ENCODE results near the gene MYO16.

DNA sequence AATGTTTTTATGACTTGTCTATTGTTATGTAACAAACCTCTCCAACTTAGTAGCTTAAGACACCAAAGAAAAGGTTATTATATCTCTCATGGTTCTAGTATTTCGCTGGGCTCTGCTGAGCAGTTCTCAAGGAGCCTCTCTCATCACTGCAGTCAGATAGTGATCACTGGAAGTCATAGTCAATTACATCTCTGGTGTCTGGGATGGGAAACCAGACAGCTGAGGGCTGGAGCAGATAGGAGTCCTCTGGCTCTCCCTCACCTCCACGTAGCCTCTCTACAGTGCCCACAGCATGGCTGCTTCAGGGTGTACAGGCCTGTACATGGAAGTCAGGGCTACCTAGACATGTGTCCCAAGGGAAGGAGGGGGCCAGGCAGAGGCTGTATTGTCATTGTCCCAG, 507.5 kb downstream of the MYO16 start:
- TF ChIP-seq POLR2A (IDR thresholded peaks at IDR 0.05), result no peak
- TF ChIP-seq, protein P1, sequence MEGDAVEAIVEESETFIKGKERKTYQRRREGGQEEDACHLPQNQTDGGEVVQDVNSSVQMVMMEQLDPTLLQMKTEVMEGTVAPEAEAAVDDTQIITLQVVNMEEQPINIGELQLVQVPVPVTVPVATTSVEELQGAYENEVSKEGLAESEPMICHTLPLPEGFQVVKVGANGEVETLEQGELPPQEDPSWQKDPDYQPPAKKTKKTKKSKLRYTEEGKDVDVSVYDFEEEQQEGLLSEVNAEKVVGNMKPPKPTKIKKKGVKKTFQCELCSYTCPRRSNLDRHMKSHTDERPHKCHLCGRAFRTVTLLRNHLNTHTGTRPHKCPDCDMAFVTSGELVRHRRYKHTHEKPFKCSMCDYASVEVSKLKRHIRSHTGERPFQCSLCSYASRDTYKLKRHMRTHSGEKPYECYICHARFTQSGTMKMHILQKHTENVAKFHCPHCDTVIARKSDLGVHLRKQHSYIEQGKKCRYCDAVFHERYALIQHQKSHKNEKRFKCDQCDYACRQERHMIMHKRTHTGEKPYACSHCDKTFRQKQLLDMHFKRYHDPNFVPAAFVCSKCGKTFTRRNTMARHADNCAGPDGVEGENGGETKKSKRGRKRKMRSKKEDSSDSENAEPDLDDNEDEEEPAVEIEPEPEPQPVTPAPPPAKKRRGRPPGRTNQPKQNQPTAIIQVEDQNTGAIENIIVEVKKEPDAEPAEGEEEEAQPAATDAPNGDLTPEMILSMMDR (IDR thresholded peaks at IDR 0.05), result no peak
